K562 (cell line): ENCODE measurements around the gene EFNA2. TPM values are rescaled to one million over a fixed set of nuclear protein-coding genes. Genes with fewer than 3 reads are reported as not detected.

Source experiments
- CHD4 ChIP-seq: fragments of 200-600 bp; sonication (generic); IDR thresholded peaks from 3 replicates; pipeline ENCODE4 v1.6.1; 2012; ENCODE audit warnings: low read depth, mild to moderate bottlenecking, mixed read lengths, low read length, inconsistent platforms; ENCODE audit not compliant: insufficient read depth, insufficient replicate concordance, poor library complexity, severe bottlenecking
- EGR1 ChIP-seq: fragments of 450-650 bp; conservative IDR thresholded peaks from 2 replicates; pipeline ENCODE4 v1.6.1; 2017; ENCODE audit warnings: mild to moderate bottlenecking
- FOXA1 ChIP-seq: fragments of 450-650 bp; IDR thresholded peaks from 2 replicates; pipeline ENCODE4 v1.6.1; 2016; ENCODE audit warnings: mild to moderate bottlenecking, borderline replicate concordance
- HEY1 ChIP-seq: fragments of 250-450 bp; sonication (Bioruptor Pico); IDR thresholded peaks from 2 replicates; pipeline ENCODE4 v1.5.0; 2020; ENCODE audit warnings: mild to moderate bottlenecking, moderate library complexity, borderline replicate concordance
- IRF2 ChIP-seq: sonication (generic); formaldehyde crosslinking; IDR thresholded peaks from 2 replicates; pipeline ENCODE4 v1.8.1; 2022; ENCODE audit warnings: mild to moderate bottlenecking, missing genetic modification reagents
- PHF8 ChIP-seq: fragments of 200-600 bp; sonication (generic); IDR thresholded peaks from 2 replicates; pipeline ENCODE4 v1.6.1; 2012; ENCODE audit warnings: mixed run types, mild to moderate bottlenecking, inconsistent platforms, low read length, moderate library complexity, borderline replicate concordance
- RFX1 ChIP-seq: fragments of 450-650 bp; IDR thresholded peaks from 2 replicates; pipeline ENCODE4 v1.6.1; 2016; ENCODE audit warnings: mild to moderate bottlenecking, moderate library complexity
- SAFB ChIP-seq: fragments of 200-400 bp; formaldehyde crosslinking; IDR thresholded peaks from 2 replicates; pipeline ENCODE4 v1.6.1; 2017; ENCODE audit warnings: low read depth, low read length, borderline replicate concordance
- ZNF311 ChIP-seq: fragments of 250-450 bp; sonication (Bioruptor Pico); IDR thresholded peaks from 2 replicates; pipeline ENCODE4 v1.4.0; 2020; ENCODE audit warnings: mild to moderate bottlenecking, moderate library complexity
- ZNF316 ChIP-seq: fragments of 450-650 bp; IDR thresholded peaks from 2 replicates; pipeline ENCODE4 v1.6.1; 2016
- ZNF609 ChIP-seq: sonication (generic); formaldehyde crosslinking; IDR thresholded peaks from 2 replicates; pipeline ENCODE4 v1.8.1; 2023; ENCODE audit warnings: missing genetic modification reagents, mild to moderate bottlenecking, borderline replicate concordance
- polyA plus RNA-seq, 8 experiments: library from polyadenylated mRNA; depleted of rRNA in 4 of 8; stranded (reverse) in 5 of 8; unstranded in 3 of 8; fragments of >200 nt; fragmentation: Nextera tagmentation in 2 of 8; fragmentation: Illumina TruSeq in 1 of 8; extraction: Ambion mirVana in 2 of 8; extraction: Trizol in 1 of 8; gene quantifications; 2 replicates each; pipeline versions ENCODE4 v1.2.1 to v1.2.3, GENCODE V29; 2011 to 2014; ENCODE audit warnings: inconsistent platforms in 1 of 8, missing spikeins in 1 of 8
- total RNA-seq, 7 experiments: library from RNA; depleted of rRNA in 6 of 7; stranded (reverse); fragments of >200 nt in 6 of 7; fragmentation: Illumina TruSeq in 2 of 7; extraction: Trizol in 2 of 7; gene quantifications; 2 replicates each; pipeline versions ENCODE4 v1.2.1 to v1.2.3, GENCODE V29; 2011 to 2021; ENCODE audit warnings: low replicate concordance in 1 of 7
- TF ChIP-seq, protein P1 (sequence below): fragments of 250-450 bp; sonication (Bioruptor Pico); IDR thresholded peaks from 2 replicates; pipeline ENCODE4 v1.4.0; 2020

The EFNA2 gene
- total and polyA plus RNA-seq, 9 of the 15 experiments (the other 6 are each of a cell fraction or from before 2014, with no cell fraction given) = 0.11 to 0.44 (median 0.15) TPM; not detected in 6

GRCh38 chr19:1273263-1274041 lies 12.2 kb upstream of the EFNA2 start (continued):
- TF ChIP-seq EGR1 (peak; percentile 88), HEY1 (CRISPR knock-in tag) (no peak), ZNF609 (CRISPR knock-in tag) (no peak), IRF2 (CRISPR knock-in tag) (no peak), FOXA1 (no peak), ZNF316 (no peak), PHF8 (no peak), CHD4 (no peak), ZNF311 (CRISPR knock-in tag) (no peak), SAFB (no peak), RFX1 (no peak)
- TF ChIP-seq, protein P1, sequence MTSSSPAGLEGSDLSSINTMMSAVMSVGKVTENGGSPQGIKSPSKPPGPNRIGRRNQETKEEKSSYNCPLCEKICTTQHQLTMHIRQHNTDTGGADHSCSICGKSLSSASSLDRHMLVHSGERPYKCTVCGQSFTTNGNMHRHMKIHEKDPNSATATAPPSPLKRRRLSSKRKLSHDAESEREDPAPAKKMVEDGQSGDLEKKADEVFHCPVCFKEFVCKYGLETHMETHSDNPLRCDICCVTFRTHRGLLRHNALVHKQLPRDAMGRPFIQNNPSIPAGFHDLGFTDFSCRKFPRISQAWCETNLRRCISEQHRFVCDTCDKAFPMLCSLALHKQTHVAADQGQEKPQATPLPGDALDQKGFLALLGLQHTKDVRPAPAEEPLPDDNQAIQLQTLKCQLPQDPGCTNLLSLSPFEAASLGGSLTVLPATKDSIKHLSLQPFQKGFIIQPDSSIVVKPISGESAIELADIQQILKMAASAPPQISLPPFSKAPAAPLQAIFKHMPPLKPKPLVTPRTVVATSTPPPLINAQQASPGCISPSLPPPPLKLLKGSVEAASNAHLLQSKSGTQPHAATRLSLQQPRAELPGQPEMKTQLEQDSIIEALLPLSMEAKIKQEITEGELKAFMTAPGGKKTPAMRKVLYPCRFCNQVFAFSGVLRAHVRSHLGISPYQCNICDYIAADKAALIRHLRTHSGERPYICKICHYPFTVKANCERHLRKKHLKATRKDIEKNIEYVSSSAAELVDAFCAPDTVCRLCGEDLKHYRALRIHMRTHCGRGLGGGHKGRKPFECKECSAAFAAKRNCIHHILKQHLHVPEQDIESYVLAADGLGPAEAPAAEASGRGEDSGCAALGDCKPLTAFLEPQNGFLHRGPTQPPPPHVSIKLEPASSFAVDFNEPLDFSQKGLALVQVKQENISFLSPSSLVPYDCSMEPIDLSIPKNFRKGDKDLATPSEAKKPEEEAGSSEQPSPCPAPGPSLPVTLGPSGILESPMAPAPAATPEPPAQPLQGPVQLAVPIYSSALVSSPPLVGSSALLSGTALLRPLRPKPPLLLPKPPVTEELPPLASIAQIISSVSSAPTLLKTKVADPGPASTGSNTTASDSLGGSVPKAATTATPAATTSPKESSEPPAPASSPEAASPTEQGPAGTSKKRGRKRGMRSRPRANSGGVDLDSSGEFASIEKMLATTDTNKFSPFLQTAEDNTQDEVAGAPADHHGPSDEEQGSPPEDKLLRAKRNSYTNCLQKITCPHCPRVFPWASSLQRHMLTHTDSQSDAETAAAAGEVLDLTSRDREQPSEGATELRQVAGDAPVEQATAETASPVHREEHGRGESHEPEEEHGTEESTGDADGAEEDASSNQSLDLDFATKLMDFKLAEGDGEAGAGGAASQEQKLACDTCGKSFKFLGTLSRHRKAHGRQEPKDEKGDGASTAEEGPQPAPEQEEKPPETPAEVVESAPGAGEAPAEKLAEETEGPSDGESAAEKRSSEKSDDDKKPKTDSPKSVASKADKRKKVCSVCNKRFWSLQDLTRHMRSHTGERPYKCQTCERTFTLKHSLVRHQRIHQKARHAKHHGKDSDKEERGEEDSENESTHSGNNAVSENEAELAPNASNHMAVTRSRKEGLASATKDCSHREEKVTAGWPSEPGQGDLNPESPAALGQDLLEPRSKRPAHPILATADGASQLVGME (CRISPR knock-in tag) = no peak
